Fibroblast of villous mesenchyme (primary cell): ENCODE results near the gene TMEM59L. TPM values are rescaled to one million over a fixed set of nuclear protein-coding genes. Genes with fewer than 3 reads are reported as not detected.

Source experiments
- DNase-seq: peaks from one replicate; pipeline ENCODE4 v3.0.0-alpha.2; 2010; ENCODE audit warnings: low read depth
- H3K4me3 ChIP-seq: 2 replicates; pipeline ENCODE4 v1.5.1; 2011; ENCODE audit warnings: low read depth, mild to moderate bottlenecking, low read length
- total RNA-seq: library from RNA; depleted of rRNA; stranded (reverse); fragments of >200 nt; gene quantifications from 2 replicates; pipeline ENCODE4 v1.2.3, GENCODE V29; 2012
- TF ChIP-seq, protein P1 (sequence below): IDR thresholded peaks from 2 replicates; pipeline ENCODE4 v1.5.1; 2012; ENCODE audit warnings: low read depth, mild to moderate bottlenecking, low read length; ENCODE audit not compliant: insufficient read depth

The TMEM59L gene
- total RNA-seq, 1 donor: under 0.01 TPM

DNA sequence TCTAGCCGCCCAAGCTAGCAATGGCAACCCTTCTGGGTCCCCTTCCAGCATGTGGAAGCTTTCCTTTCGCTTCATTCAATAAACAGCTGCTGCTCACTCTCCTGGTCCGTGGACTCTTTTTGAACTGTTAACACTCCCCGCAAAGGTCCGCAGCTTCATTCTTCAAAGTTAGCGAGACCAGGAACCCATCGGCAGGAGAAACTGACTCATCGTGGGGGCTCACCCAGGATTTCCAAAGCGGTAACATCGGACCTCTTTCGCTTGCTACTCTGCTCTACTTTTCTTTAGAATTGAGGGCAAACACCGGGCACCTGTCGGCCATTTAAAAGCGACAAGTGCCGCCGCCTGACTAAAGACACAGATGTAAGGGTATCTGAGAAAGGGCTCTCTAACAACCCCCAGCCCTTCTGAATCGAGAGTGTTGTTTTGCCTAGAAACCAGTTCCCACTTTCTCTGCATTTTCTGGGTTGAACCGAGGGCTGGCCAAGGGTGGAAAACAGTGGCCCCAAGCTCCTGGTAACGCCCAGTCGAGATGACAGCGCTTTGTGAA lies 35.2 kb upstream of the TMEM59L start:
- TF ChIP-seq, protein P1, sequence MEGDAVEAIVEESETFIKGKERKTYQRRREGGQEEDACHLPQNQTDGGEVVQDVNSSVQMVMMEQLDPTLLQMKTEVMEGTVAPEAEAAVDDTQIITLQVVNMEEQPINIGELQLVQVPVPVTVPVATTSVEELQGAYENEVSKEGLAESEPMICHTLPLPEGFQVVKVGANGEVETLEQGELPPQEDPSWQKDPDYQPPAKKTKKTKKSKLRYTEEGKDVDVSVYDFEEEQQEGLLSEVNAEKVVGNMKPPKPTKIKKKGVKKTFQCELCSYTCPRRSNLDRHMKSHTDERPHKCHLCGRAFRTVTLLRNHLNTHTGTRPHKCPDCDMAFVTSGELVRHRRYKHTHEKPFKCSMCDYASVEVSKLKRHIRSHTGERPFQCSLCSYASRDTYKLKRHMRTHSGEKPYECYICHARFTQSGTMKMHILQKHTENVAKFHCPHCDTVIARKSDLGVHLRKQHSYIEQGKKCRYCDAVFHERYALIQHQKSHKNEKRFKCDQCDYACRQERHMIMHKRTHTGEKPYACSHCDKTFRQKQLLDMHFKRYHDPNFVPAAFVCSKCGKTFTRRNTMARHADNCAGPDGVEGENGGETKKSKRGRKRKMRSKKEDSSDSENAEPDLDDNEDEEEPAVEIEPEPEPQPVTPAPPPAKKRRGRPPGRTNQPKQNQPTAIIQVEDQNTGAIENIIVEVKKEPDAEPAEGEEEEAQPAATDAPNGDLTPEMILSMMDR: no peak
- DNase-seq: no peak

DNA sequence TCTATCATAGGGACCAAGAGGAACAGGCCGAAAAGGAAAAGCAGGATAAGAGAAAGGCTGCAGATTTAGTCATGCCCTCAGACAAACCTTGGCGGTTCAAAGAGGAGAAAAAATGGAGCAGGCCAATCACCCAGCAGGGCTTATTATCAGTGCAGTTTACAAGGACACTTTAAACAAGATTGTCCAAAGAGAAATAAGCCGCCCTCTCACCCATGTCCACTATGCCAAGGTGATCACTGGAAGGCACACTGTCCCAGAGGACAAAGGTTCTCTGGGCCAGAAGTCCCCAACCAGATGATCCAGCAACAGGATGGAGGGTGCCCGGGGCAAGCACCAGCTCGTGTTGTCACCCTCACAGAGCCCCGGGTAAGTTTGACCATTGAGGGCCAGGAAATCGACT lies 32.4 kb upstream of the TMEM59L start:
- TF ChIP-seq, protein P1: no peak
- no peak overlapping the region for H3K4me3 ChIP-seq
- no peak for DNase-seq

More for the DNA sequence above, 35.2 kb upstream of the TMEM59L start:
- H3K4me3 ChIP-seq: no peak overlapping the region

DNA sequence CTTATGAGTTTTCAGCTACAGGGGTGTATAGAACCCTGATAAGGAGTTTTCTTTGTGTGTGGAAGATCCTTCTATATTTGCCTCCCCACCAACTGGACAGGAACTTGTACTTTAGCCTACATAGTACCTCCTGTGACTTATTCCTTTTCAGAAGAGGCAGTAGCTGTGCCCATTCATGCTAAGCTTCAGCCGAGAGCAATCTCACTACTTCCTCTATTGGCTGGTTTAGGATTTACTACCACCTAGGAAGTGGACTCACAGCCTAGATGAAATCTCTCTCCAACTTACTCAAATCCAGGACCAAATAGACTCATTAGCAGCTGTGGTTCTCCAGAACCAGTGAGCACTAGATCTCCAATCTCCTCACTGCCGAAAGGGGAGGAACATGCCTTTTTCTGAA lies 26.4 kb upstream of the TMEM59L start:
- TF ChIP-seq, protein P1: no peak
- no peak for DNase-seq
- no peak overlapping the region for H3K4me3 ChIP-seq

DNA sequence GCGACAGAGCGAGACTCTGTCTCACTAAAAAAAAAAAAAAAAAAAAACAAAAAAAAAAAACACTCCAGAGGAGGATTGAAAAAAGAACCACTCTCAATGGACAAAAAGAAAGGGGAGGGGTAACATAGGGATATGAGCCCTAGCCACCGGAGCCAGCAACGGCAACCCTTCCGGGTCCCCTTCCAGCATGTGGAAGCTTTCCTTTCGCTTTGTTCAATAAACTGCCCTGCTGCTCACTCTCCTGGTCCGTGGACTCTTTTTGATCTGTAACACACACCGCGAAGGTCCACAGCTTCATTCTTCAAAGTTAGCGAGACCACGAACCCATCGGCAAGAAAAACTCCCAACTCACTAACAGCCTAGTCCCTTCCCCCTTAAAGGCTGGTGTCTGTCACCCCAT lies 25.1 kb upstream of the TMEM59L start:
- TF ChIP-seq, protein P1: no peak
- DNase-seq: no peak
- no peak overlapping the region for H3K4me3 ChIP-seq

DNA sequence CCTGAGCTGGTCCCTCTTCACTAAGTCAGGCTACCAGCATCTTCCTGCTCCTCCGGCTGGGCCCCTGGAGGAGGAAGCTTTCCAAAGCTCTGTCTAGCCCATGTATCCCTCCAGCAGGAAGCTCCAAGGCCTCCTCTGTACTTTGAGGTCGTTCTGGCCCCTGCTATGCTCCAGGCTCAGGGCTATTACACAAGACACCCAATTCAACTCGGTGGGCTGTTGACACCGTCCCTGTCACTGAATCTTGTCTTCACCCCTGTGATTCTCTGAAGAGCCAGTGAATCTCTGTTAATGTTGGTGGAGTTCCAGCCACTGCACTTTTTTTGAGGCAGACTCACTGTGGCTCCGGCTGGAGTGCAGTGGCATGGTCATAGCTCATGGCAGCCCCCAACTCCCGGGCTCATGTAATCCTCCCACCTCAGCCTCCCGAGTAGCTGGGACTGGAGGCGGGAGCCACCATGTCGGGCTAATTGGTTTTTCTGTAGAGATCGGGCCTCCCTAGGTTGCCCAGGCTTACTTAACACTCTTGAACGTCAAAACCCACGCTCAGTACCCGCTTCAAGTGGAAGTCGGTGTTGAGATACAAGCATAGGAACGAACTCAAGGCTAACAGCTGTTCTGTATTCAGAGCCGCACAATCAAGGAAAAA lies 24.6 kb upstream of the TMEM59L start:
- H3K4me3 ChIP-seq: peak overlapping the region; percentile 73
- TF ChIP-seq, protein P1: no peak
- DNase-seq: no peak

DNA sequence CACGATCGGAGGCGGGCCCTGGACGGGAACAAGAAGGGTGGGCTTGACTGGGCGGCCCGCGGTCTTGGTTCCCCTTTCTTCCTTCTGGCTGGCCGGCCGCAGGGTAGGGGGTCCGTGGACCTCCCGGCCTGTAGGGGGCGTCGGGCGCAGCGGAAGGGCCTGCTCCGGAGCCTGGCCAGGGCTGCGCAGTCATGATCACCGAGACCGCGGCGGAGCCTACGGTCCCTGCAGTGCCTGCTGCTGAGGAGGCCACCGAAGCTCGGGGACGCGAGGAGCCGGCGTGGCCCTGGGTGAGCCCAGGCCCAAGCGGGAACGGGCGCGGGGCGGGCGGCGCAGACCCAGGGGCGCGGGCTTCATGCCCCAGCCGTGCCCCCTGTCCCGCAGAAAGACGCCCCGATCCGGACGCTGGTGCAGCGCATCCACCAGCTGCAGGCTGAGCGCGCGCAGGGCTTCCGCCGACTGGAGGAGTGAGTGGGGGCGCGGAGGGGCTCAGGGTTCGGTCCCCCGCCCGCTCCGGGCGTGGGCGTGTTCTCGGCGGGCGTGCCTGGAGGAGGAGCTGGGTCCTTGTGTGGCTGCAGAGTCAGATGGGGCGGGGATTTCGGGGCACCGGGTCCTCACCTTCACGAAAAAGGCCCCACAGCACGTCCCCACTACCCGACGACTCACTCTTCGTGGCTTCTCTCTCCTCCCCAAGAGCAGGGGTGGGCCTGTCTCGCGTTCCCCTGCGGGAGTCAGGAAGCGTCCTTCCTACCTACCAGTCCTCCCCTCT lies 23.9 kb upstream of the TMEM59L start, which contains the start of gene REX1BD:
REX1BD (plus strand) TSS at position 188 of the 769 bp plus-strand sequence; CDS start at position 192, 4 bp downstream.
- peak; percentile 75 for DNase-seq
- TF ChIP-seq, protein P1: peak; percentile 79
- peak within 1 kb of the TSS; percentile 73 for H3K4me3 ChIP-seq
